GM21576 (cell line): Measurements from ENCODE around the gene TTC7B.

Source experiments
- ATAC-seq: cut with Tn5 transposase; IDR thresholded peaks from one replicate; pipeline ENCODE4 v1.9.1; 2021; ENCODE audit warnings: mild to moderate bottlenecking, moderate library complexity; ENCODE audit not compliant: unreplicated experiment

TTC7B gene

DNA sequence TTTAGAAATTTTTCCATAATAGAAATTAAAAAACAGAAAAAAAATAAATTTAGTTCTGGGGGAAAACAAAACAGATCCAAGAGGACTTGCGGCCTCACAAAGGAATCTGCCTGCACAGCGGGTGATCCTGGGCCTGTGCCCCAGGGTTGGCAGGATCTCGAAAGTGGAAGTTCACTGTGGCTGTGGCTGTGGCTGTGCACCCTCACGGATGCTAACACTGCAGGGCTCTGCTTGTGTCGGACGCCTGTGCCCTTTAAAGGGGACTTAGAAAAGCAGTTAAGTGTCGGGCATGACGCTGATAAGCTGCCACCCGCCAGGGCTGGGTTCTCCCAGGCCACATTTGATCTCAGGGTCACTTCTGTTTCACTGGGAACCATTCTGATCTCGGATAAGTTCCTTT lies 209.1 kb downstream of the TTC7B start:
- no peak for ATAC-seq

- no peak for ATAC-seq
These were observed 209.8 kb downstream of the TTC7B start for GRCh38 chr14:90606434-90606833.

- ATAC-seq = no peak
These were observed 210.8 kb downstream of the TTC7B start for GRCh38 chr14:90605430-90605829.

GRCh38 chr14:90604356-90604755 lies 211.9 kb downstream of the TTC7B start:
- no peak for ATAC-seq

GRCh38 chr14:90603841-90604240 lies 212.4 kb downstream of the TTC7B start:
- ATAC-seq = no peak

DNA sequence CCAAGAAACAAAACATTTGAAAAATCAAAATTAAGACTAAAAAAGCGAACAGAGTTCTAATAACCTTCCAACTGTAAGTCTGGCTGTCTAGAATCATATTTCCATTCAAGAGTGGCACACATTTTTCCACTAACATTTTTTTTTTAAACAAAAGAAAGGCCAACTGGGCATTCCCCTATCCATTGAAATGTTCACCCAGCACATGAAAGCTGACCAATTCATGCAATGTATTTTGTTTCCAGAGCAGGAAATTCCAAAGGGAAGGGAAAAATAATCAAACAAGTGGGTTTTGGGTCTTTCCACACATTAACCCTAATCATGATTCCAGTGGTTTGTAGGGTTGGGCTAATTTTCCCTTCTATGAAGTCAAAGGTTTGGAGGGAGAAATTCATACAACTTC lies 212.9 kb downstream of the TTC7B start:
- no peak for ATAC-seq

GRCh38 chr14:90602088-90602687 lies 214.0 kb downstream of the TTC7B start:
- no peak for ATAC-seq

DNA sequence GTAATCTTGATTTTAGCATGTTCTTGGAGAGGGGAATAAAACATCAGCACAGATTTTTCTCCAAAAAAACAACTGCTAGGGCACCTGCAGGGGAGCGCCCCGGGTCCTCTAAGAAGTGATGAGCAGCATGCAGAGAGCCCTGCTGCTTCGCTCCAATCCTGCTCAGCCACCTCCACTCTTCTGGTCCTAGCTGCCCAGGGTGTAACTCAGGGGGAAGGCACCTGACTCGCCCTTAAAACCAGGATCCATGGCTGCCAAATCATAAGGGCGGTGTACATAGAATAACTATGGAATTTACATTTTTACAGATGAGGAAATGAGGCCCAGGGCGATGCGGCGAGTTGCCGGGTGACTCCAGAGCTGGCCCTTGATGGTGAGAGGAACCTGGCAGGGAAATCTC lies 214.7 kb downstream of the TTC7B start:
- ATAC-seq = no peak

DNA sequence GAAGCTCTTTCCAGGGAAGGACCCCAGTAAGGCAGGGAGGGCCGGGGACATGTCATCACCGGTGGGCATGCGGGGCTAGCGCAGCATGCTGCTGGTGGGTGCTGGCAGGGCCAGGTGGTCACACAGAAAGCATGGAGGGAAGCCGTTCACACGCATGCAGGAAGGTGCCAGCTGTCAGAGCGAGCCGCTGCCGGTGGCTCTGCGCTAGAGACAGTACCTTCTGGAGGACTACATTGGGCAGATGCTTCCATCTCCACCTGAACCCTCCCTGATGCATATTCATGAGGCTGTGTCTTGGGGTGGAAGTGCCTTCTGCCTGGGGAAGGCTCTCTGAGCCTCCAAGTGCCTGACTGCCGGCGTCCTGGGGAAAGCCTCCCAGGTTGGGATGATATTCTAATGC lies 215.6 kb downstream of the TTC7B start:
- no peak for ATAC-seq

DNA sequence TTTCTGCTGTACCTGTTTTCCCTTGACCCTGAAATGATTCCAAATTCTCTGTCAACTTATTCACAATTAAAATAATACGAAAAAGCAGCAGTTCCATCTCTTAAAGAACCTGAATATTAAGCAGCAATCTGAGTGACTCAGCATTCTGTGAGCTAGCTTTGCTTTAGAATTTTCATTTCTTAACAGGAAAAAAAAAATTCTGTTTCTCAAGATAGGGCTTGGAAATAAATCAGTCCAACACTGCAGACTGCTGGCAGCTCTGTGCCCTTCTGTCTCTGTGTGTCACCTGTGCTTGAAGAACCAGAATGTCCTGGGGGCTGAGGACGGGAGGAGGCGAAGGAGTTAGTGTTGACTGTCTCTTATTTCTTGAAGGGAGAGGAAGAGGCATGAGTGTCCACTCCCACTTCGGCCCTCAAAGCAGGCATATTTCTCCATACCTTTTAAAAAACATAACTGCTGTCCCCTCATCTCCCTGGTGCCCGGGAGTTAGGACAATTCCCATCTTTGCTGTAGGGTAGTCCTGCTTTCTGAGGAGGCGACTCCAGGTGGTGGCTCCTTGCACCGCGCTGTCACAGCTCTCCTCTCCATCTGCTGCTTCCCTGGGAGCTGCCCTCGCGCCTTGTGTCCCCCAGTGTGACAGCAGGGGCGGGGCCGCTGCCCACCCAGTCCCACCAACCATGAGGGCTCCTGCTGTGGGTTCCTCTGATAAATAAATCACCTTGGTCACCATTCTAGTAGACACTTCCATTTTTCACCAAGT lies 216.3 kb downstream of the TTC7B start:
- ATAC-seq = no peak

DNA sequence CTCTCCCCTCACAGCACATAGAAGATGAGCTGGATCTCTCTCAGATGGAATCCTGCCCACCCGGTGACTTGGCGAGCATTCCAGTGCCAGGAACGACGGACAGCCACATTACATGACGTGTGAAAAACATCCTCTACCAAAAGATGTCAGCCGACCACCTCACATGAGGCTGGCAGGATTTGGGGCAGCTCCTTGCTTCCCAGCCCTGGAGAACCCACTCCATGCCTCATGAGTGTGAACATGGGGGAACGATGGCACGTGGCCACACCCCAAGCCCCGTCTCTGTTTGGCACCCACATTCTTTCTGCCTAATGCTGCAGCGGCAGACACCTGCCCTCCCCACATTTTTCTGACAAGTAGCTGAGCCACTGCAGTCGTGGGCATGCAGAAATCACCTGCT lies 216.9 kb downstream of the TTC7B start:
- no peak for ATAC-seq

DNA sequence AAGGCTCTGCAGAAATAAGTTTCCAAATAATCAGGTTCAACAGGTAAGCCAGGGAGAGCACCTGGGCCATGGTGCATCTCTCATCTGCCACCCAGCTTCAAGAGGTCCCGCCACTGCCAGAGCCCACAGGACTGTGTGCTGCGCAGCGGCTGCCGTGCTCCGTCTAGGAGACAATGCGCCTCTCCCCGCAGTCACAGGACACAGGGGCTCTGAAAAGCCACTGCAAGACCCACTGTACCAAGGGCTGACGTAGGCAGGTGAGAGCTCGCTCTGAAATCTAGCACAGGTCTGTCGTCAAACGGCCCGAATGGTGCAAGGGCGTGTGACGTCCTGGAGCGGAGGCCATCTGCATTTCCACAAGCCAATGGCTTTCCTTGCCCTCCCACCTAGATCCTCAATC lies 218.3 kb downstream of the TTC7B start:
- no peak for ATAC-seq

DNA sequence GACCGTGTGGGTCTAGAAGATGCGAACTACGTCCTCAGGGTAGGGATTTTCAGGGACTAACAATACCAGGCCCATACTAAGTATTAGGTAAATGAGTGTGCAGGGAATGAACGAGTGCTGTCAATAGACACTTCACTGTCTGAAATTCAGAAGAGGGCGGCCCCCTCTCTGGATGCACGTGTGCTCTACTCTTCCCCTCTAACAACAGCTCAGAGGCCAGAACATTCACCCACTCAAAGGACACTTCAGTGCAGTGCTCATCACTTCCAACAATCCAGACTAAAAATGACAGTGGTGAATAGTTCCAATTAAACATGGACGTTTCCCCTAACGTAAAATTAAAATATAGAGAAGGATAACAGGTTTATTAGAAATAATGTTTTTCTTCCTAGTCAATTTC lies 219.5 kb downstream of the TTC7B start:
- no peak for ATAC-seq

DNA sequence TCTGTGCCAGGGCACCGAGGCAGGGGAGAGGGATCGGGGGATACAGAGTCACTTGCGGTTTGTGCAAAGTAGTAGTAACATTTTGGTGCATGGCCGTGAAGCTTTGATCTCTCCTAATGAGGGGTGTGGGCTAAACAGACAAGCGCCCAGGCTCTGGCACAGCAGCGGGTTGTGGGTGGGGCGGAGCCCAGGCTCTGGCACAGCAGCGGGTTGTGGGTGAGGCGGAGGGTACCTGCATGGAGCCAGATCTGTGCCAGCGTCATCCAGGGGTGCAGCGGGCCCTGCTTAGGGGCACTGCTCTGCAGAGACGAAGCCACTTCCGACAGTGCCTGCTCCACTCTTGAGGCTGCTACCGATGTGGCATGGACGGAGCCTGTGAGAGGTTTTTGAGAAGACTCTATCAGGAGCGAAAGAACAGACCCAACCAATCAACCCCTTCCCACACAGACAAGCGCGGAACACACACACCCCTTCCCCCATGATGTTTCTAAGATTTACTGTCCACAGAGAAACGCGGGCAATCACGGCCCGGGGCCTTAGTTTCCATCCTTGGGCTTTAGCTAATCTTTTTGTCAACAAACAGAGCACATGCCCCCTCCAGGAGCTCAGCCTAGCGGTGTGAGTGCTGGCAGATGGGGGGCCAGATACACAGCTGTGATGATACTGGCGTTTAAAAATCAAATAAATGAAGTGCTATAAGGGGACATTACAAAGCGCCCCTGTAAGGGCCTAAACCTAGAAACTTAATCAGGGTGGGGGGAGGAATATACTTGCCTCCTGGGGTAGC lies 222.8 kb downstream of the TTC7B start:
- ATAC-seq = no peak

GRCh38 chr14:90592655-90593054 lies 223.6 kb downstream of the TTC7B start:
- no peak for ATAC-seq

DNA sequence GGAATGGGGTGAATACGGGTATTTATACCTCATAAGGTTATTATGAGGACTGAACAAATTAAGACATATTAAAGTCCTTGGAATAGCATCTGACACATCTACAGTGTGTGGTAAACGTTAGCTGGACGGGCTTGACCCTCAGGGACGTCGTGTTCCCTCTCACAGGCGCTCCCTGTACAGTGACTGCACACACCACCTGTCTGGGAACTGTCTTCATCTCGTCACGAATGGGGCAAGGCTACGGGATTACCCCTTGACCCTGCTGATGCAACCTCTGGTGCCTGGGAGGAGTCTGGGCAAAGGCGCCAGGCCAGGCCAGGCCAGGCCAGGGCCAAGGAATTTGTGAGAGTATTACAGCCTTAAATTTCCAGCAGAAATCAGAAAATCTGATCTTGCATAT lies 228.3 kb downstream of the TTC7B start:
- ATAC-seq = no peak

DNA sequence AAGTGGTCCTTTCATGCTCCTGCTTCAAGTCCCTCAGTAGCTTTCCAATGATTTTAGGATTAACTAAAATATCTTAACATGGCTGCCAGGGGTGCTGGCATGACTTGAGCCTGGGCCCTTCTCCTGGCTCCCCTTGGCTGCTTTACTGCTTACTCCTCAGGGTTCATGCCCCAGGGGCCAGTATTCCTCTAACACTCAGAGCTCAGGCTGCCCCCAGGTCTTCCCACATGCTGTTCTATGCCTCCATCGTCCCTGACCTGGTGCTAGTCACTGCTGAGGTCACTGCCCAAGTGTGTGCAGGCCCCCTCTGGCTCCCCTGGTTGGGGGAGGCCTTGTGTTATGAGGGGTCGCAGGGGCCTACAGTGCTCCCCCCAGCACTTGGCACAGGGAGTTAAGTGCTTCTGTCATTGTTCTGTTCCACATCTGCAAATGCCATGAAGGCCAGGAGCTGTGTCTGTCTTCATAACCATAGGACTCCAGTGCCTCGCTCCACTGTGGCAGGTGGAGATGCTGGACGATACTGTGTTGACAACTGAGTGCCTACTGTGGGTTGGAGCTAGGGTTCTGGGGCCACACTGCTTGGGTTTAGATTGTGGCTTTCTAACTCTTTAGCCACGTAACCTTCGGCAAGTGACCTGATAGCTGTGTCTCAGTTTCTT lies 228.8 kb downstream of the TTC7B start:
- no peak for ATAC-seq

DNA sequence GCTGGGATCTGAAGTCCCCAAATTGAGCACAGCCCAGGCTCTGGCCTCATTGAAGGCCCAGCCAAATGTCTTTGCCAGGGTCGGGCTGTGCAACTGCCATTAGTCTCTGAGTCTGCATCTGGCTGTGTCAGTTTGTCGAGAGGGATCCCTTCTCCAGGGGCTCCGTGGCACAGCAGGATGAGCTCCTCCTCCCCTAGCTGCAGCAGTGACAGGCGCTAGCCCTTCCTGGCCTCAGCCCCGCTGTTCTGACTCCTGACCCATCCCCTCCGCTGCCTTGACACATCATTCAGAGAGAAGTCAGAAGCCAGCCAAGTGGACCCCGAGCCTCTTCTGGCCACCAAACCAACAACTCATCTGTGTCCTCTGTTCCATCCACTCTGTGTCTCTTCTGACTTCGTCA lies 231.1 kb downstream of the TTC7B start:
- no peak for ATAC-seq

DNA sequence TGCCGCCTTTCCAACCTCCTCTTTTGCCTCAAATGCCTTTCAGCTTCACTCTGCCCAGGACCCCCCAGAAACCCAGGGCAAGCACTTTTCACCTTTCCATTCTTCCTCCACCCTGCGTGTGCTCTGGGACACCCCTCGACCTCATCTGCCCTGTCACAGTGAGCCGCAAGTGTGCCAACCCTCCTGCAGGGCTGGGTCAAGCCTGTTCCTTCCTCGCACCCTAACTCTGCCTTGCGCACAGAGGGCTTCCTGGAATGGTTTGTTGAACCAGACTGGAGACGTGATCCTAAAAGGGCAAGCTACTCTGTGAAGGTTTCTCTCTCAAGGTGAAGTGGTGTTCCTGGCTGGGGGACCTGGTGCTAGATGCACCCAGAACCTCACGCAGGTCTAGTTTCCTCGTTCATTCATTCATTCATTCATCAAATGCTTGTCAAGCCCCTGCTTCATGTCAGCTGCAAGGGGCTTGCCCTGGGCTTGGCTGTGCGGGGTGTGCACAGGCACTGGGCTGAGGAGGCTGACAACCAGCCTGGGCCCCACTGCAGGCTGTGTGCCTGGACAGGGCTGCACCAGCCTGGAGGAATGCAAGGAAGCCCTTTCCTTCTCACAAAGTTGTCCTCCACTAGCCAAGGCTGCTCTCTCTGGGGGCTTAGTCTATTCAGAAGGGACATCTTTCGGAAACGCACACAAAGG lies 232.2 kb downstream of the TTC7B start:
- ATAC-seq = no peak

- ATAC-seq = no peak
These were observed 232.8 kb downstream of the TTC7B start for GRCh38 chr14:90583427-90583826.

DNA sequence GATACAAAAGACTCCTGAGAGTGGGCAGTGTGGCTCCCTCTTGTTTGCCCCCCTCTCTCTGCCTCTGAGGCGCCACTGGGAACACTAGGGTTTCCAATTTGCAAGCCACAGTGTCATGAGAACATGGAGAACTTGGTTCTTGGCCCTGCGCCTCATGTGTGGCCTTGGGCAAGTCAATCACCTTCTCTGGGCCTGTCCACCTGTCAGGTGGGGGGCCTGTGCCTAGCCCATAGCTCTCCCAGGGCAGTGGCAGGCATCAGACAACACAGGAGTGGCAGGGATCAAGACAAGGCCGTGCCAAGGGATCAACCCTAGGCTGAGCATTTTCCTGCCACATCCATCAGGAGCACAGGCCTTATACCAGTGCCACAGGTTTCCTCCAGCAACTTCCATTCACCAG lies 234.1 kb downstream of the TTC7B start:
- ATAC-seq = no peak
